Uterus (tissue), 4 donors: Measurements from ENCODE around the gene HID1. TPM values are rescaled to one million over a fixed set of nuclear protein-coding genes. Genes with fewer than 3 reads are reported as not detected.

Experiments used
- DNase-seq, 2 donors: peaks; one replicate each; pipeline ENCODE4 v3.0.0-alpha.2; 2019 to 2020
- H3K27ac ChIP-seq, 2 donors: fragments of 200-600 bp; sonication (generic); 1 replicate in 1 of 2; 2 replicates in 1 of 2; pipeline ENCODE4 v1.5.1; 2016 to 2018
- H3K27me3 ChIP-seq, 2 donors: fragments of 200-600 bp; sonication (generic); one replicate each; pipeline ENCODE4 v1.5.1; 2018 to 2019; ENCODE audit warnings: control low read depth in 1 of 2
- H3K36me3 ChIP-seq, 2 donors: fragments of 200-600 bp; sonication (generic); one replicate each; pipeline ENCODE4 v1.5.1; 2019; ENCODE audit warnings: control low read depth in 1 of 2
- H3K4me1 ChIP-seq, 2 donors: fragments of 200-600 bp; sonication (generic); one replicate each; pipeline ENCODE4 v1.5.1; 2018 to 2019; ENCODE audit warnings: control low read depth in 1 of 2
- H3K4me3 ChIP-seq, 2 donors: fragments of 200-600 bp; sonication (generic); 1 replicate in 1 of 2; 2 replicates in 1 of 2; pipeline ENCODE4 v1.5.1; 2018 to 2019; ENCODE audit warnings: mild to moderate bottlenecking in 1 of 2
- H3K9me3 ChIP-seq, 2 donors: fragments of 200-600 bp; sonication (generic); one replicate each; pipeline ENCODE4 v1.5.1; 2019; ENCODE audit warnings: control low read depth in 1 of 2
- CTCF ChIP-seq, 4 experiments: fragments of 200-600 bp in 2 of 4; fragments of 450-650 bp in 2 of 4; sonication (generic) in 2 of 4; IDR thresholded peaks; one replicate each; pipeline ENCODE4 v1.5.1; 2016 to 2019; ENCODE audit warnings: antibody characterized with exemption in 4 of 4, mild to moderate bottlenecking in 2 of 4, moderate library complexity in 1 of 4
- POLR2A ChIP-seq, 2 donors: fragments of 450-650 bp; IDR thresholded peaks; one replicate each; pipeline ENCODE4 v1.6.1; 2016; ENCODE audit warnings: antibody characterized with exemption in 2 of 2, mild to moderate bottlenecking in 1 of 2, moderate library complexity in 1 of 2
- intact Hi-C: fragments of 100-400 bp; cut with DNase I; formaldehyde crosslinking; loops from one replicate; pipeline ENCODE4 v1.15.1; 2023; ENCODE audit warnings: low total_unique reads
- total RNA-seq, 4 donors: library from RNA; depleted of rRNA in 3 of 4; stranded (reverse); fragments of >200 nt in 3 of 4; gene quantifications; one replicate each; pipeline versions ENCODE4 v1.1.0 to v1.2.4, GENCODE V29; 2014 to 2023
- donor health status: DM: yes; HTN: yes; CAD: no.

HID1 gene
- total RNA-seq, 4 donors from 2014 or later, result 4.4 to 46.2 (median 22.6) TPM

GRCh38 chr17:74922694-74923537 is 49.6 kb downstream of the HID1 start, which contains the start of gene USH1G:
Gene USH1G, minus strand, starts transcription at chr17:74923255. Its CDS starts 182 bp downstream, at chr17:74923073.
- TF ChIP-seq POLR2A (IDR thresholded peaks at IDR 0.05), result no peak
- TF ChIP-seq CTCF (IDR thresholded peaks at IDR 0.05), result no peak
- Histone ChIP-seq H3K27ac (no peak within 1 kb of the TSS), H3K27me3 (no peaks in the 10 kb centered on the region), H3K4me3 (peak within 1 kb of the TSS; percentile 27 to 32), H3K9me3 (no peaks in the 10 kb centered on the region), H3K36me3 (no peaks in the 10 kb centered on the region), H3K4me1 (peaks cover 0 to 11% of the 10 kb centered on the region in 2 donors)
- peak; percentile 31 to 41 for DNase-seq
- intact Hi-C loops, result no loop called here

- H3K4me1 ChIP-seq, result peaks cover 0 to 11% of the 10 kb centered on the region in 2 donors
- H3K4me3 ChIP-seq, result peak overlapping the region in 1 of 2 donors; percentile 32
- H3K27ac ChIP-seq, result no peak overlapping the region
- TF ChIP-seq POLR2A (IDR thresholded peaks at IDR 0.05) (no peak), CTCF (IDR thresholded peaks at IDR 0.05) (no peak)
- no peaks in the 10 kb centered on the region for H3K27me3 ChIP-seq
- intact Hi-C loops, result no loop called here
- no peaks in the 10 kb centered on the region for H3K9me3 ChIP-seq
- no peaks in the 10 kb centered on the region for H3K36me3 ChIP-seq
- DNase-seq, result peak in 1 of 2 donors; percentile 23
Observed at GRCh38 chr17:74922172-74922571, 50.4 kb downstream of the HID1 start.

- no peak overlapping the region for H3K4me3 ChIP-seq
- no peak for DNase-seq
- intact Hi-C loops, result no loop called here
- H3K9me3 ChIP-seq, result no peaks in the 10 kb centered on the region
- no peak for TF ChIP-seq CTCF (IDR thresholded peaks at IDR 0.05)
- TF ChIP-seq POLR2A (IDR thresholded peaks at IDR 0.05), result no peak
- H3K4me1 ChIP-seq, result peaks cover 0 to 11% of the 10 kb centered on the region in 2 donors
- no peaks in the 10 kb centered on the region for H3K36me3 ChIP-seq
- no peak overlapping the region for H3K27ac ChIP-seq
- no peaks in the 10 kb centered on the region for H3K27me3 ChIP-seq
Observed at GRCh38 chr17:74921769-74922168, 50.8 kb downstream of the HID1 start.

GRCh38 chr17:74921026-74921681 is 51.4 kb downstream of the HID1 start:
- no peak overlapping the region for H3K27ac ChIP-seq
- H3K9me3 ChIP-seq, result no peaks in the 10 kb centered on the region
- H3K4me1 ChIP-seq, result peaks cover 0 to 11% of the 10 kb centered on the region in 2 donors
- no peaks in the 10 kb centered on the region for H3K36me3 ChIP-seq
- no peak for TF ChIP-seq CTCF (IDR thresholded peaks at IDR 0.05)
- TF ChIP-seq POLR2A (IDR thresholded peaks at IDR 0.05), result no peak
- H3K27me3 ChIP-seq, result no peaks in the 10 kb centered on the region
- H3K4me3 ChIP-seq, result no peak overlapping the region
- peak; percentile 29 to 36 for DNase-seq
- intact Hi-C loops, result no loop called here

- Histone ChIP-seq H3K36me3 (no peaks in the 10 kb centered on the region), H3K4me3 (no peak overlapping the region), H3K27me3 (no peaks in the 10 kb centered on the region), H3K9me3 (no peaks in the 10 kb centered on the region), H3K4me1 (peaks cover 0 to 11% of the 10 kb centered on the region in 2 donors), H3K27ac (no peak overlapping the region)
- DNase-seq, result no peak
- TF ChIP-seq POLR2A (IDR thresholded peaks at IDR 0.05) (no peak), CTCF (IDR thresholded peaks at IDR 0.05) (no peak)
- intact Hi-C loops, result no loop called here
Observed at GRCh38 chr17:74920642-74921025, 51.9 kb downstream of the HID1 start.
